Urothelium cell line (cell line): Measurements from ENCODE around the gene MS4A18.
A peak's percentile ranks its signal among the peaks of the same experiment; 100 is the strongest.

Experiments
- DNase-seq: peaks from one replicate; pipeline ENCODE4 v3.0.0; 2011; ENCODE audit warnings: low spot score, mixed read lengths
- FAIRE-seq: peaks from 2 replicates; lab custom pipeline; 2011; peaks lifted over from hg19 to GRCh38; lab: Jason Lieb, UNC

Gene MS4A18

GRCh38 chr11:60785806-60786361 is 61.4 kb downstream of the MS4A18 start:
- FAIRE-seq: no peak
- no peak for DNase-seq

- DNase-seq (peak; percentile 40), FAIRE-seq (no peak)
Observed at GRCh38 chr11:60786811-60787567, 62.5 kb downstream of the MS4A18 start.

- DNase-seq: no peak
Observed at GRCh38 chr11:60788401-60789125, 64.0 kb downstream of the MS4A18 start.

GRCh38 chr11:60790726-60791125 is 66.2 kb downstream of the MS4A18 start:
- DNase-seq (no peak), FAIRE-seq (no peak)

More at GRCh38 chr11:60788401-60789125, 64.0 kb downstream of the MS4A18 start:
- no peak for FAIRE-seq

GRCh38 chr11:60791153-60791933 is 66.8 kb downstream of the MS4A18 start:
- DNase-seq (no peak), FAIRE-seq (no peak)

- DNase-seq: no peak
- FAIRE-seq: no peak
Observed at GRCh38 chr11:60792521-60792920, 68.0 kb downstream of the MS4A18 start.
